ENCODE measurements around the gene NIPAL1.

Gene NIPAL1

DNA sequence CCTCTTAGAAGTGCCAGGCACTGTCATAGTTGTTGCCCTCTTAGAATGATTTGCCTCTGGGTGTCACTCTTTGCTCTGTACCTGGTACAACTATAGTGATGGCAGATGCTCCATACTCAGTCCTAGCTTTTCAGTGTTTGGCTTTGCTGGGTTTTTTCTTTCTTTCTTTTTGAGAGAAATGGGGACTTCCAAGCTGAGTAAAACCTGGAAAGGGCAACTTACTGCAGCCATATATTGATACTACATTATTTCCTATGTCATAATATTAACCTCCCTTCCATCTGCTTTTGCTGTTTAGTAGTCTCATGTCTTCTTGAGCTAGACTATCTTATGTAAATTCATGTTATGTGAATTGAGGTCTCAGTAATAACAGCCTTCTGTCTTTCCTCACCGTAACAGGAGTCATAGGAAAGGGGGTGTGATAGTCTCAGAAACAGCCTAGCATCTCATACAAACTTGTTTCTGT, 49.0 kb downstream of the NIPAL1 start:
- DNase-seq (ENCODE audit: low spot score) = no peak

DNA sequence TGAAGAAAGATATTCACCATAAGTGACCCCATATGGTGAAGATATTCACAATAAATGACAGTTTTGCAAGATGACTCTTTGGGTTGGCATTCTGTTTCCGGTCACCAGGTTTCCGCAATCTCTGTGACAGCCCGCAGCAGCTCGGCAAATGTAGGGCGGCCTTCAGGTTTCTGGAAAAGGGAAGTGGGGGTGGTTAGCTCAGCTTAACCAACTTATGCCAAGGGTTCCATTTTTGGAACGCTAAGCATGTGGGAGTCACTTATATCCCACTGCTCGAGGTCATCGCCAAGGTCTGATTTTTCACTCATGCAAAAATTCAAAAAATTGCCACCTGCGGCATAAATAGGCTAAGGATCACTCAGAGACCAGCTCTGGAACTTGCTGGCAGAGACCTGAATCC, 51.0 kb downstream of the NIPAL1 start:
- no peak for DNase-seq (ENCODE audit: low spot score)

DNA sequence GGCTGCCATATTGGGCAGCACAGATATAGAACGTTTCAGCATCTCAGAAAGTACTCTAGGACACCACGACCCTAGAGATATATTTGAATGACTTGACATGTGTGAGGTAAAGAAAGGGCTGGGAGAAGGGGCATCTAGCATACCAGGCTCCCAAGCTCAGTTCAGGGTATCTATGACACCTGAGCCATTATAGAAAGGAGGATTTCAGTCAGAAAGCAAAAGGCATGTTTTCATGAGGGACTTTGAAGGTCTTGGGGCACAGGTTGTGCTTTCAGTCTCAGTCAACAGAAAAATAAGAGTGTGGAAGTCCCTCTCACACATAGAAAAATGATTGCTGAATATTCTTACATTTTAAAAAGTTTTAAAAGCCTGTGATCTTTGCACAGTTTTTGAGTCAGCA, 51.6 kb downstream of the NIPAL1 start:
- DNase-seq (ENCODE audit: low spot score) = no peak

DNA sequence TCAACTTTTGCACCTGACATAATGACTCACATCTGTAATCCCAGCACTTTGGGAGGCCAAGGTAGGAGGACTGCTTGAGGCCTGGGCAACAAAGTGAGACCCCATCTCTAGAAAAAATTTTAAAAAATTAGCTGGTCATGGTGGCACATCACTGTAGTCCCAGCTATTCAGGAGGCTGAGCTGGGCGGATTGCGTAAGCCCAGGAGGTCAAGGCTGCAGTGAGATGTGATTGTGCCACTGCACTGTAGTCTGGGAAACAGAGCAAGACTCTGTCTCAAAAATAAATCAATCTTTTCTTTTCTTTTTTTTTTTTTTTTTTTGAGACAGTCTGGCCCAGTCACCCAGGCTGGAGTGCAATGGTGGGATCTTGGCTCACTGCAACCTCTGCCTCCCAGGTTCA, 52.5 kb downstream of the NIPAL1 start:
- DNase-seq (ENCODE audit: low spot score) = no peak

DNA sequence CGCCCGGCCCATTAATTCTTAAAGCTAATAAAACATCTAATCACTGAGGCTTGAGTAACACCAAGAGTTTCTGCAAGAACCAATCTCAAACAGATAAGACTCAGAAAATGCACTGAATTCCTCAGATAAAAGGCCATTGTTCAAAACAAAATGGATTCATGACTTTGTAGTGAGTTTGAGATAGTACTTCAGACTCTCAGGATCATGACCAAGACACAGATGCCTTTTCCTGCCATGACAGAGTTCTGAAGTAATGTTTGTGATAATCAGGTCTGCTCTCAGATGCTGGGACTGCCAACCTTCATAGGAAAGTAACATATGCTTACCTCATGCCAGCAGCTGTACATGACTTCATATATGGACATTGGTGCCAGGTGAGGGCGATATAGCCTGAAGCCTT, 54.6 kb downstream of the NIPAL1 start:
- no peak for DNase-seq (ENCODE audit: low spot score)

DNA sequence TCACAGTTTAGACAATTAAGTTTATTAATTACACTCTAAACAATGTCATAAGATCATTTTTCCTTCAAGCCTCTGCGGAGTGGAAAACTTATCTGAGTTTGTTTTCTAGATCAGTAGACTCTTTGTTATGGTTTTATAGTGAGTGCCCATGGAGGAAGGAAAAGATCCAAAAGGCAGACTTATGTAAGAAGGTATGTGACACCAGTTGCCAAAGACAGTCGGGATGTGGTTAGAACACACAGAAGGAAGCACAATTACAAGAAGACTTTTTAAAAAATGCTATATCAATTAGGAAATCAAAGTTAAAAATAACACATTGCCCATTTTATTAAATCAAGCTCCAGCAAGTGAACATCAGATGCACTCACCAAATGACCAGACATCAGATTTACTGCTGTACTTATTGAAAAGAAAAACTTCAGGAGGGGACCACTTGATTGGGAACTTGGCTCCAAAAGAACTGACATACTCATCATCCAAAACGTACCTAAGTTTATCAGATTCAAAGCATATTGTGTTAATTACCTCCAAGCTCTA, 57.1 kb downstream of the NIPAL1 start:
- no peak for DNase-seq (ENCODE audit: low spot score)

DNA sequence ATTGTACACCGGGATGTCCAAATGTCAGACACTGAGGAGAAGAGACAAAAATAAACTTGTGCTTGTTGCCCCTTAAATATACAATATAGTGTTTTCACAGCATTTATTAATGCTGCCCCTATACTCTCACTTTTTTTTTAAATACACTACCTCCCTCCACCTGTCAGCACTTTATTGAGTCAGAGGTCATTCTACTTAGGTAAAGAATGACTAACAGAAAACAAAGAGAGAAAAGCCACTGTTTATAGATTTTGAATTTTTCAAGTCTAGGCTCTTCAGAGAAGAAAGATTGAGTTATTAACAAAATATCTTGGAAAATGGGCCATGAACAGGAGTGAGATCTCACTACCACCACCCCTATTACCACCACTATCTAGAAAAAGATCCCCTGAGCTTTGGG, 58.1 kb downstream of the NIPAL1 start:
- no peak for DNase-seq (ENCODE audit: low spot score)

DNA sequence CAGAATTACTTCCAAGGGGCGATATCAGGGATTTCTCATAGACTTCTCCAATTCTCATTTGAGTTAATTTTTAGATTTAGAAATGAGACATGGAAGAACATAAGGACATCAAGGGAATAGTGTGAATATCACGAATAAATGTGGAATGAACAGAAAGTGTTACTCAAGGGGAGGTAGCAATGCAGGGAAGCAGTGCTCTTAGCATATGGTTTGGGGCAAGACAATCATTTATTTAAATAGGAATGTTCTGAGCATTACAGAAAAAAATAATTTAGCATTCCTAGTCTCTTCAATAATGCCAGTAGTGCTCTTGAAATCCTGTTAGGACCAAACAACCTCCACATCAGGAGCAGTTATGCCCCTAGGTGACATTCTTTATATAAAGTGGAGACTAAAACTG, 61.9 kb downstream of the NIPAL1 start:
- DNase-seq (ENCODE audit: low spot score) = no peak

DNA sequence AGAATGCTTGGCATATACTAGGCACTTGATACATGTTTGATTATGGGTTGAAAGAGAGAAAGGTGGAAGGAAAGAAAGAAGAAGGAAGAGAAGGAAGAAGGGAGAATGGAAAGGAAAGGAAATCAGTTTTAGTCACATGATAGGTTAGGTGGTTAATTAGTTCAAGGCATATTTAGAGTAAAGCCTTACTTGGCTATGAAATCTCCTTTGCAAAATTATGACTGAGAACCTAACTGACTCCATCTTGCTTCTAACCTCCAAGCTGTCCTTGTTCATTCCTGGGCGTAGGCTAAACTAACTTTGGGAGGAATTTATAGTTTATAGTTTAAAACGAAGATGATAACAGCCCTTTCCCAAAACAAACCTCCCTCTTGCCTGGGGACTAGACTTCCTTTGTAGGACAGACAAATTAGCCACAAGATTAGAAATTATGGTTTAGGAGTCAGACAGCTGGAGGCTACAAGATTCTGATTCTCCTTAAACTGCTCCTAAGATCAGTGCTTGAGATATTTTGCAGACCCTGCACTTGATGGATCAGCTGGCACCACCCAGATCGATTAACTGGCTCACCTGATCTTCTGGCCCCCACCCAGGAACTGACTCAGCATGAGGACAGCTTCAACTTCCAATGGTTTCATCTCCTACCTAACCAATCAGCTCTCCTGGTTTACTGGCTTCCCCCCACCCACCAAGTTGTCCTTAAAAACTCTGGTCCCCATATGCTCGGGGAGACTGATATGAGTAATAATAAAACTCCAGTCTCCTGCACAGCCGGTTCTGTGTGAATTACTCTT, 62.5 kb downstream of the NIPAL1 start:
- no peak for DNase-seq (ENCODE audit: low spot score)

DNA sequence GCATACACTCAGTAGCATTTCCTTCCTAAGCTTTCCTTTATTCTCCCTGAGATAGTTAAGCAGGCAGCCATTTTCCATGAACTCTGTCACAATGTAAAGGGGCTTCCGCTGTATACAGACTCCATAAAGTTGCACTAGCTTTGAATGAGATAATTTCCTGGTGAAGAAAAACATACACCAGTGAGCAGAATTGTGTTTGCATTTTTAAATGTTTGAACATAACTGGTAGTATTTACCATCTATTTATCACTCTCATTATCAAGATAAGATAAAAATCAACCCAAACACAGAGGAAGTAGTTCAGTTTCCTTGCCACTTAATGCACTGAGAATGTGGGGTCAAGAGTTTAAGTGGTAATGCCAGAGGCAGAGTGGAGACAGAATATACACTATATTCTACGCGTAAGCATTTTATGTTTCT, 63.4 kb downstream of the NIPAL1 start:
- no peak for DNase-seq (ENCODE audit: low spot score)

DNA sequence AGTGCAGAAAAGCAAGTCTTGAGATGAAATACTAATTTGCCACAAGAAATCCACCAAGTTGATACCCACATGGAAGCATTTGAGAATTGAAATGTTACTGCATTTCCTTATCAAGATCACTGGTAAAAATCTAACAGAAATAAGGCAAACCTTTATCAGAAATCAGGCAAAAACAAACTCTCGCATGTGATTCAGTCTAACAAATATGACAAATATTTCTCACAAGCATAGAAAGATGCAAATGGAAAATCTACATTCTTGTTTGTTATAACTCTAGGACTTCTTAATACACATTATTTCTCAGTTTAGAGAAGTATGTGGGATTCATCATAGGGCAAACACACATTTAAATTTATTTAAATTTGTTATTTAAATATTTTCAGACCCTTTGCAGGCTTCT, 64.6 kb downstream of the NIPAL1 start:
- DNase-seq (ENCODE audit: low spot score) = no peak

DNA sequence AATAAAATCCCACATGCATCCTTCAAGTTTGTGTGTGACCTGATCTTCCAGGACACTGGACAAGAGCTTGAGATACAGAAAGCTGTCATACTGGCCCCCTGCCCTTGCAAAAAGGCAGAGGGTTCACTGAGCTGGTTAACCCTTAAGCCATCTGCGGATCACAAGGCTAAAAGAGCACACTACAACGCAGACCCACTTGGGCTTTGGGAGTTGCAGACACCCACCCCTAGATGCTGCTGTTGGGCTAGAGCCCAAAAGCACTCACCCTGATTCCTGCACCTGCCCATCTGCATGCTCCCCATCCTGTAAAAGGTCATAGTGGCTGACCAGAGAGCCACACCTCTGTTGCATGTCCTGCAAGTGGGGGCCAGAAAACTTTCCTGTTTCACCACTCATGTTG, 66.4 kb downstream of the NIPAL1 start:
- DNase-seq (ENCODE audit: low spot score) = no peak

DNA sequence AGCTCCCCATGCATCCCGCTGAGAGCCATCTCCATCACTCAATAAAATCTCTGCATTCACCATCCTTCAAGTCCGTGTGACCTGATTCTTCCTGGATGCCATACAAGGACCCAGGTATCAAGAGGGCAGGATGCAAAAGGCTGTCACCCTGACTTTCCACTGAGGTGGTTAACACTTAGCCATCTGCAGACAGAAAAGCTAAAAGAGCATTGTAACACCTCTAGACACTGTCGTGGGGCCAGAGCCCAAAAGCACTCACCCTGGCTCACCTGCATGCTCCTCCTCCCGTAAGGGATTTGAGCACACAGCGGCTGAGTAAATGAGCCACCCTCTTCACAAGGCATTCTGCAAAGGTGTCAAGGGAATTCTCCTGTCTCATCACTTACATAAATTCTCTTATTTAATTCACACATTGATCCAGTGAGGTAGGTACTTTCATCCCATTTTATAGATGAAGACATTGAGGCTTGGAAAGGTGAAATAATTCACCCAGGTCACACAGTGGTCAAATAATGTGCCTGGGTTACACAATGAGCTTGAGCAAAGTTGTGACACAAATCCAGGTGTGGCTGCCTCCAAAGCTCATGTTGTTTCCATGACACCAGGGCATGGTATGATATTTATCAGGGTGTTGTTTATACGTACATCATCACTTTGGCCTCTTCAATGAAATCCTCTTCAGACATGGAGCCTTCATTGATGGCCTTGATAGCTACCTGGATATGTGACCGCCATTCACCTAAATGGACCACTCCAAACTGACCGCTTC, 69.4 kb downstream of the NIPAL1 start:
- DNase-seq (ENCODE audit: low spot score) = no peak

All from Ammon's horn (tissue), 1 donor.